Adrenal gland (tissue), 12 donors: ENCODE measurements around the gene ZNF230. TPM values are rescaled to one million over a fixed set of nuclear protein-coding genes. Genes with fewer than 3 reads are reported as not detected.

Source experiments
- DNase-seq, 7 donors: peaks; one replicate each; pipeline ENCODE4 v3.0.0-alpha.2; 2019 to 2020
- H3K27ac ChIP-seq, 5 donors: fragments of 200-600 bp; sonication (generic) in 4 of 5; 1 replicate in 3 of 5; 2 replicates in 2 of 5; pipeline versions ENCODE4 v1.5.1 to v1.8.0; 2016 to 2020; ENCODE audit warnings: mild to moderate bottlenecking in 1 of 5
- H3K27me3 ChIP-seq: fragments of 200-600 bp; 2 replicates; pipeline ENCODE4 v1.8.0; 2021
- H3K36me3 ChIP-seq, 2 donors: fragments of 200-600 bp; replicated peaks in 1 of 2; 1 replicate in 1 of 2; 2 replicates in 1 of 2; pipeline versions ENCODE4 v1.5.1 to v1.8.0; 2018 to 2022
- H3K4me1 ChIP-seq, 2 donors: fragments of 200-600 bp; replicated peaks in 1 of 2; 1 replicate in 1 of 2; 2 replicates in 1 of 2; pipeline versions ENCODE4 v1.5.1 to v1.8.0; 2018 to 2021
- H3K4me3 ChIP-seq, 4 donors: fragments of 200-600 bp; sonication (generic) in 3 of 4; one replicate each; pipeline ENCODE4 v1.5.1; 2016 to 2018
- H3K9me3 ChIP-seq, 3 donors: fragments of 200-600 bp; sonication (generic) in 1 of 3; replicated peaks in 1 of 3; 1 replicate in 2 of 3; 2 replicates in 1 of 3; pipeline versions ENCODE4 v1.5.1 to v1.8.0; 2016 to 2021
- POLR2A ChIP-seq, 2 donors: fragments of 450-650 bp; IDR thresholded peaks; one replicate each; pipeline ENCODE4 v1.6.1; 2017; ENCODE audit warnings: antibody characterized with exemption in 2 of 2, mild to moderate bottlenecking in 2 of 2, moderate library complexity in 1 of 2
- WGBS, 4 donors: extraction: QIAGEN DNeasy Blood & Tissue Kit in 2 of 4; methylation state at CpG; one replicate each; pipeline versions ENCODE4 v1.1.5 to v1.1.7; 2013 to 2017; 5-methylcytosine and 5-hydroxymethylcytosine counted together
- intact Hi-C, 2 donors: fragments of 100-400 bp; cut with DNase I; formaldehyde crosslinking; loops; one replicate each; pipeline versions ENCODE4 v1.14.1 to v1.15.0; 2022 to 2023
- polyA plus RNA-seq, 3 donors: library from polyadenylated mRNA; stranded (reverse); fragments of 200-250 nt in 2 of 3; fragments of 350-450 nt in 1 of 3; fragmentation: Illumina TruSeq in 1 of 3; extraction: RNeasy Lipid Tissue Mini Kit (QIAGEN cat#74804) in 1 of 3; gene quantifications; one replicate each; pipeline ENCODE4 v1.2.3, GENCODE V29; 2013 to 2014
- total RNA-seq, 9 donors: library from RNA; depleted of rRNA in 4 of 9; stranded (reverse); fragments of >200 nt in 4 of 9; fragments of 120-200 nt in 1 of 9; fragmentation: NEBNext Ultra II Directional in 1 of 9; extraction: Animal tissue kit (Norgen Biotek cat#: 25700) in 1 of 9; gene quantifications; one replicate each; pipeline versions ENCODE4 v1.1.0 to v1.2.4, GENCODE V29; 2013 to 2023
- TF ChIP-seq, protein P1 (sequence below), 6 experiments: fragments of 450-650 bp in 4 of 6; fragments of 200-600 bp in 2 of 6; sonication (generic) in 1 of 6; IDR thresholded peaks; 1 replicate in 5 of 6; 2 replicates in 1 of 6; pipeline versions ENCODE4 v1.5.1 to v1.8.0; 2016 to 2021; ENCODE audit warnings: antibody characterized with exemption in 6 of 6, mild to moderate bottlenecking in 2 of 6, moderate library complexity in 1 of 6
- donor health status: healthy with polysubstance abuse.
- donor health status: Bipolar disorder and iron deficiency.
- donor health status: DM: yes; HTN: yes; CAD: no.
- donor health status: DM: no; HTN: no; CAD: no.
- donor health status: DM: no; HTN: no; CAD: no.
- donor health status: DM: yes; HTN: yes; CAD: no.

ZNF230 gene
- total and polyA plus RNA-seq, 12 donors, result 1.4 to 6.1 (median 3.7) TPM

DNA sequence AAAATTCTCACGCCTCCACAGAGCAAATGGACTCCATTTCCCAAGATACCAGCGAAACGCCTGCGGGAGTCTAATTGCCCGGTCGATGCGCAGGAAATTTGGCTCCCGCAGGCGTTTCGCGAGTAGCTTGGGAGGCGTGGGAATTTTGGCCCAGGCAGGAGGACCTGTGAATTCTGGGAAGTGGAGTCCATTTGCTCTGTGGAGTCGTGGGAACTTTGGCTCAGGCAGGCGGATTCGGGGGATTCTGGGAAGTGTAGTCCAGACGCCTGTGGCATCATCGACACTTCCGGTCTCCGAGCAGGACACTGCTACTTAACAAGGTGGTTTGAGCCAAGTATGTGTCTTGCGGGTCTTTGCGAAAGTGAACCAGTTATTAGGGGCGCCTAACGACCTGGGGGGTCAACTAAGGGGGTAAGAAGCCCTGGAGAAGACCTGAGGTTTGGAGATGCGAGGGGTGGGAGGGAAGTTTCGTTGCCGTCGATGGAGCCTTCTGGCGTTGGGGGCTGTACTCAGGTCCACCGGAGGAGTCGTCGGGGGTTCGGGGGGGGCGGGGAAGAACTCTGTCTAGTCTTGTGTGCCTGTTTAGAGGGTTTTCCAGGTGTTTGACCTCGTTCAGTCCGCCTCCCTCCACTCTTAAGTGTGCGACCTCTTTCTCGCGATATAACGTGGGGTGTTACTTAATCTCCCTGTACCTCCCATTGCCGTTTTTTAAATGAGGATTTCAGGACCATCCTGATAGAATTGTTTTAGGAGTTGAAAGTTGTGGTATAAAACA is 18.7 kb upstream of the ZNF230 start, which contains the start of gene ZNF155:
TSS of gene ZNF155 (plus strand) at position 277 of the 775 bp plus-strand sequence. CDS start 4,356 bp downstream, outside the sequence.
- peak; percentile 92 to 98 (median 95) for DNase-seq
- Histone ChIP-seq H3K27ac (peak within 1 kb of the TSS in 3 of 5 donors; percentile 46 to 84 (median 62)), H3K27me3 (no peaks in the 10 kb centered on the region), H3K4me3 (peak within 1 kb of the TSS in 3 of 4 donors; percentile 41 to 93 (median 65)), H3K36me3 (peaks cover 0 to 3% of the 10 kb centered on the region in 2 donors), H3K4me1 (peaks cover 0 to 11% of the 10 kb centered on the region in 2 donors), H3K9me3 (peaks cover 0 to 2% (median 0%) of the 10 kb centered on the region in 3 donors)
- TF ChIP-seq, protein P1, sequence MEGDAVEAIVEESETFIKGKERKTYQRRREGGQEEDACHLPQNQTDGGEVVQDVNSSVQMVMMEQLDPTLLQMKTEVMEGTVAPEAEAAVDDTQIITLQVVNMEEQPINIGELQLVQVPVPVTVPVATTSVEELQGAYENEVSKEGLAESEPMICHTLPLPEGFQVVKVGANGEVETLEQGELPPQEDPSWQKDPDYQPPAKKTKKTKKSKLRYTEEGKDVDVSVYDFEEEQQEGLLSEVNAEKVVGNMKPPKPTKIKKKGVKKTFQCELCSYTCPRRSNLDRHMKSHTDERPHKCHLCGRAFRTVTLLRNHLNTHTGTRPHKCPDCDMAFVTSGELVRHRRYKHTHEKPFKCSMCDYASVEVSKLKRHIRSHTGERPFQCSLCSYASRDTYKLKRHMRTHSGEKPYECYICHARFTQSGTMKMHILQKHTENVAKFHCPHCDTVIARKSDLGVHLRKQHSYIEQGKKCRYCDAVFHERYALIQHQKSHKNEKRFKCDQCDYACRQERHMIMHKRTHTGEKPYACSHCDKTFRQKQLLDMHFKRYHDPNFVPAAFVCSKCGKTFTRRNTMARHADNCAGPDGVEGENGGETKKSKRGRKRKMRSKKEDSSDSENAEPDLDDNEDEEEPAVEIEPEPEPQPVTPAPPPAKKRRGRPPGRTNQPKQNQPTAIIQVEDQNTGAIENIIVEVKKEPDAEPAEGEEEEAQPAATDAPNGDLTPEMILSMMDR (IDR thresholded peaks at IDR 0.05), result no peak
- peak in 1 of 2 donors; percentile 37 for TF ChIP-seq POLR2A (IDR thresholded peaks at IDR 0.05)
- intact Hi-C loops, result no loop called here
- 1 to 2% (median 1%) methylated on average over 22 to 40 of the region's 40 CpGs for WGBS, 4 donors

DNA sequence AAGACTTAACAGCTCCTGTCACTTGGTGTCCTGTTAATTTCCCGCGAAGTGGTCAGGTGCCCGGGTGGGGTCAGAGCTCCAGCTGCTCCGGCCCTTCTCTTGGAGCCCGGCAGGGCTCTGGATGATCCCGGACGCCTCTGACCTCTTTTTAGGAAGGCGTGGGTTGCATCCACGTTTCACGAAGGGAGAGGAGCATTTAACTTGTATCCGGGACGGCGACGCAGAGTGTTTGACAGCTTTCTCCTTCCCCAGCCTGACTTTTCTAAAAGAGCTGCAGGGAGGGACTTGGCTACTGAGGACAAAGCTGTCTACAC is 18.1 kb upstream of the ZNF230 start:
- Histone ChIP-seq H3K9me3 (no peaks in the 10 kb centered on the region), H3K27ac (peak overlapping the region in 2 of 5 donors; percentile 46 to 84)

DNA sequence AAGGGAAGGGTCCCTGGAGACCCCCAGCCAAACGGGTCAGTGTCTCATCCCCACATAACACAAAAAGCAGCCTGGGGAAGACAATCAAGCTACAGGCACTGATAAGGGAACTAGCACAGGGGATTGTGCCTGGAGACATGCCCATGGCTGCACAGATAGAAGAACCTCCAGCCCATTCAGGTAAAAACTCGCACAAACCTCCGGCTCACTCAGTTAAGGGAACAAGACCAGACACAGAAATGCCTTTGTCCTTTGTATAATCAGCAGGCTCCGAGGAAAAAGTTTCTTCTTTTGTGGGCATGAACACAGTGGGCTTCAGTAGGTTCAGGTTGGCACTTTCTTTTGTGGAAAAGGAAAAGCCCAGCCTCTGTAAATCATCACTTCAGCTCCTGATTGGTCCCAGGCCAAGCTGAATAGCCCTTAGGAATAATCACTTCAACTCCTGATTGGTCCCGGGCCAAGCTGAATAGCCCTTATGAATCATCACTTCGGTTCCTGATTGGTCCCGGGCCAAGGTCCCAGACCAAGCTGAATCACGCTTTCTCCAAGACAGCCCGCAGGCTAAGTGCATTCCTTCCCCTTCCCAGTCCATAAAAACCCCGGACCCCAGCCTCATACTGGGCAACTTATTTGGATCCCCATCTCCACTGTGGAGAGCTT is 5.0 kb upstream of the ZNF230 start:
- Histone ChIP-seq H3K27ac (no peak overlapping the region), H3K4me3 (no peak overlapping the region), H3K4me1 (peaks cover 3 to 4% of the 10 kb centered on the region in 2 donors), H3K27me3 (no peaks in the 10 kb centered on the region), H3K9me3 (no peaks in the 10 kb centered on the region), H3K36me3 (peaks cover 4 to 31% of the 10 kb centered on the region in 2 donors)
- DNase-seq, result peak; percentile 54 to 82 (median 74)
- 46 to 79% (median 67%) methylated on average over 8 to 10 of the region's 10 CpGs for WGBS, 4 donors
- intact Hi-C loops, result no loop called here
- TF ChIP-seq POLR2A (IDR thresholded peaks at IDR 0.05), result no peak
- TF ChIP-seq, protein P1 (IDR thresholded peaks at IDR 0.05), result no peak

More for the DNA sequence above, 18.1 kb upstream of the ZNF230 start:
- Histone ChIP-seq H3K4me3 (peak overlapping the region in 3 of 4 donors; percentile 41 to 93 (median 65)), H3K27me3 (no peaks in the 10 kb centered on the region), H3K36me3 (peaks cover 0 to 8% of the 10 kb centered on the region in 2 donors), H3K4me1 (peaks cover 0 to 11% of the 10 kb centered on the region in 2 donors)
- no peak for TF ChIP-seq POLR2A (IDR thresholded peaks at IDR 0.05)
- TF ChIP-seq, protein P1 (IDR thresholded peaks at IDR 0.05), result peak in 1 of 6 experiments; percentile 14
- intact Hi-C loops, result no loop called here
- 1 to 3% (median 2%) methylated on average over 14 of the region's 14 CpGs for WGBS, 4 donors
- DNase-seq, result peak in 6 of 7 donors; percentile 20 to 64 (median 32)

DNA sequence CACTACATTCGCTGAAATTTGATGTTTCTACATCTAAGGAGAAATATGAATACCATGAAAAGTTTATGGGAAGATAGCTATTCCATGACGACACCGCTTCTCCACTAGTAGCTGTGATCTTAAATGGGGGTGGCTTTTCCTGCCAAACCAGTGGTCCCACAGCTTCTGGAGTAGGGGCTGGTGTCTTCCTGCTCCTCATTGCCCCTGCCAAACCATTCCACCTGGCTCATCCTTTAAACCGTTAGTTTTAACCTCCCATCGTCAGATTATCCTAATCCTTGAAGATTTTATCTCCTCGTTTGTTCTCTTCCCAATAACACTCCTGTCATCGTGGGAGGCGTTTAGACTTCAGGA is 568 bp upstream of the ZNF230 start:
- peaks cover 3 to 13% of the 10 kb centered on the region in 2 donors for H3K4me1 ChIP-seq
- no peak for DNase-seq
- TF ChIP-seq, protein P1 (IDR thresholded peaks at IDR 0.05), result no peak
- no peak for TF ChIP-seq POLR2A (IDR thresholded peaks at IDR 0.05)
- no peaks in the 10 kb centered on the region for H3K9me3 ChIP-seq
- WGBS, 4 donors, result 8 to 10% (median 9%) methylated on average over 8 of the region's 8 CpGs
- H3K4me3 ChIP-seq, result peak overlapping the region in 3 of 4 donors; percentile 44 to 80 (median 78)
- no peaks in the 10 kb centered on the region for H3K27me3 ChIP-seq
- no peaks in the 10 kb centered on the region for H3K36me3 ChIP-seq
- peak overlapping the region in 2 of 5 donors; percentile 71 to 74 for H3K27ac ChIP-seq
- intact Hi-C loops, result no loop called here
